ENCODE data around the gene ABCG8. TPM values are rescaled to one million over a fixed set of nuclear protein-coding genes. Genes with fewer than 3 reads are reported as not detected.

Gene ABCG8
- total and polyA plus RNA-seq, 2 donors (not counting 3 experiments of a cell fraction or from before 2014, with no cell fraction given) = not detected

- Histone ChIP-seq H4K20me1 (replicated peaks; ENCODE audit: control insufficient read depth, extremely low read depth, insufficient read depth, low read length) (no peaks in the 10 kb centered on the region), H3K4me3 (replicated peaks in 1 of 3; ENCODE audit: insufficient read depth in 1 of 3, low read depth in 1 of 3, low read length in 3 of 3) (no peak overlapping the region), H2AFZ (ENCODE audit: low read depth, low read length) (no peak overlapping the region), H3K79me2 (ENCODE audit: control insufficient read depth, insufficient read depth, low read length) (no peaks in the 10 kb centered on the region), H3K4me2 (ENCODE audit: insufficient read depth, low read length) (no peak overlapping the region), H3K27me3 (ENCODE audit: control insufficient read depth in 2 of 2, insufficient read depth in 2 of 2, low read length in 2 of 2) (no peaks in the 10 kb centered on the region), H3K27ac (ENCODE audit: insufficient read depth, low read depth, low read length) (no peak overlapping the region), H3K9me3 (replicated peaks; ENCODE audit: control insufficient read depth, insufficient read depth, low read length) (no peaks in the 10 kb centered on the region), H3K9ac (replicated peaks; ENCODE audit: extremely low read depth, insufficient read depth, low read length) (no peak overlapping the region), H3K4me1 (ENCODE audit: control insufficient read depth, extremely low read depth, insufficient read depth, low read length) (no peaks in the 10 kb centered on the region), H3K36me3 (ENCODE audit: control insufficient read depth in 2 of 2, extremely low read depth in 1 of 2, insufficient read depth in 2 of 2, low read length in 2 of 2) (peaks cover 14% of the 10 kb centered on the region in 2 experiments), H3K9me1 (replicated peaks; ENCODE audit: control insufficient read depth, extremely low read depth, insufficient read depth, low read length) (no peaks in the 10 kb centered on the region)
- no TSS peak for BruUV-seq (replicated peaks)
- POLR2A ChIA-PET = no interaction called here
- intact Hi-C loops (cut with micrococcal nuclease) = no loop called here
- FAIRE-seq = no peak
- DNase-seq (ENCODE audit: low read depth, low spot score) = no peak
- CTCF ChIA-PET = no interaction called here
- no peak for TF ChIP-seq MYC (IDR thresholded peaks at IDR 0.05; ENCODE audit: low read depth, low read length)
- TF ChIP-seq POLR2AphosphoS5 (IDR thresholded peaks at IDR 0.05; ENCODE audit: insufficient read depth, low read depth, low read length) = no peak
- no peak for TF ChIP-seq GATA2 (IDR thresholded peaks at IDR 0.05; ENCODE audit: insufficient read depth, insufficient read length, low read depth, low read length)
- no peak for TF ChIP-seq FOS (IDR thresholded peaks at IDR 0.05; ENCODE audit: borderline replicate concordance, insufficient read depth, low read length)
- no peak for TF ChIP-seq EZH2 (IDR thresholded peaks at IDR 0.05; ENCODE audit: borderline replicate concordance, low read depth, low read length, severe bottlenecking)
- no peak for TF ChIP-seq POLR2A (IDR thresholded peaks at IDR 0.05; ENCODE audit: low read depth, low read length)
- dilution Hi-C loops (cut with MboI; ENCODE audit: extremely low pct_ligation_motif_present, low sequenced_read_pairs) = no loop called here
These were observed 56.0 kb downstream of the ABCG8 start for GRCh38 chr2:43894743-43895142.

- TF ChIP-seq EZH2 (IDR thresholded peaks at IDR 0.05; ENCODE audit: borderline replicate concordance, low read depth, low read length, severe bottlenecking) (no peak), CTCF (IDR thresholded peaks at IDR 0.05; ENCODE audit: extremely low read depth in 1 of 2, insufficient read depth in 1 of 2, low read depth in 1 of 2, low read length in 2 of 2) (no peak), JUN (IDR thresholded peaks at IDR 0.05; ENCODE audit: borderline replicate concordance, insufficient read depth, insufficient read length, low read depth) (no peak), MAX (IDR thresholded peaks at IDR 0.05; ENCODE audit: insufficient read depth, insufficient read length) (no peak), MYC (IDR thresholded peaks at IDR 0.05; ENCODE audit: low read depth, low read length) (no peak), POLR2A (IDR thresholded peaks at IDR 0.05; ENCODE audit: low read depth, low read length) (no peak)
- ChIA-PET CTCF (no interaction called here), POLR2A (no interaction called here)
- Histone ChIP-seq H3K4me3 (replicated peaks in 1 of 3; ENCODE audit: insufficient read depth in 1 of 3, low read depth in 1 of 3, low read length in 3 of 3) (no peak overlapping the region), H3K27ac (ENCODE audit: insufficient read depth, low read depth, low read length) (no peak overlapping the region), H3K4me1 (ENCODE audit: control insufficient read depth, extremely low read depth, insufficient read depth, low read length) (no peaks in the 10 kb centered on the region), H3K79me2 (ENCODE audit: control insufficient read depth, insufficient read depth, low read length) (no peaks in the 10 kb centered on the region), H3K4me2 (ENCODE audit: insufficient read depth, low read length) (no peak overlapping the region), H3K9me1 (replicated peaks; ENCODE audit: control insufficient read depth, extremely low read depth, insufficient read depth, low read length) (no peaks in the 10 kb centered on the region), H3K36me3 (ENCODE audit: control insufficient read depth in 2 of 2, extremely low read depth in 1 of 2, insufficient read depth in 2 of 2, low read length in 2 of 2) (peaks cover 11 to 15% of the 10 kb centered on the region in 2 experiments), H4K20me1 (replicated peaks; ENCODE audit: control insufficient read depth, extremely low read depth, insufficient read depth, low read length) (no peaks in the 10 kb centered on the region), H3K27me3 (ENCODE audit: control insufficient read depth in 2 of 2, insufficient read depth in 2 of 2, low read length in 2 of 2) (no peaks in the 10 kb centered on the region), H2AFZ (ENCODE audit: low read depth, low read length) (no peak overlapping the region), H3K9me3 (replicated peaks; ENCODE audit: control insufficient read depth, insufficient read depth, low read length) (no peaks in the 10 kb centered on the region), H3K9ac (replicated peaks; ENCODE audit: extremely low read depth, insufficient read depth, low read length) (no peak overlapping the region)
- dilution Hi-C loops (cut with MboI; ENCODE audit: extremely low pct_ligation_motif_present, low sequenced_read_pairs) = no loop called here
- FAIRE-seq = no peak
- no TSS peak for BruUV-seq (replicated peaks)
- no peak for DNase-seq (ENCODE audit: low read depth, low spot score)
- intact Hi-C loops (cut with micrococcal nuclease) = no loop called here
These were observed 58.1 kb downstream of the ABCG8 start for GRCh38 chr2:43896906-43897305.
